H1 (cell line): ENCODE measurements around the gene ADGRA3. TPM values are rescaled to one million over a fixed set of nuclear protein-coding genes. Genes with fewer than 3 reads are reported as not detected.

ENCODE experiments used
- JUN ChIP-seq: IDR thresholded peaks from 2 replicates; pipeline ENCODE4 v1.6.1; 2011; ENCODE audit warnings: low read depth, mild to moderate bottlenecking, improper control_type of control experiment, low read length
- SIN3A ChIP-seq, 2 experiments: IDR thresholded peaks in 1 of 2; conservative IDR thresholded peaks in 1 of 2; 2 replicates each; pipeline ENCODE4 v1.6.1; 2011 to 2012; ENCODE audit warnings: low read length in 2 of 2, improper control_type of control experiment in 1 of 2, low read depth in 1 of 2, mild to moderate bottlenecking in 1 of 2
- polyA plus RNA-seq, 7 experiments: library from polyadenylated mRNA; depleted of rRNA in 3 of 7; stranded (reverse) in 5 of 7; unstranded in 2 of 7; fragments of >200 nt in 5 of 7; fragments of 200-250 nt in 2 of 7; gene quantifications; 1 replicate in 5 of 7; 2 replicates in 1 of 7; 4 replicates in 1 of 7; pipeline versions ENCODE4 v1.2.1 to v1.2.3, GENCODE V29; 2011 to 2013; ENCODE audit warnings: missing spikeins in 2 of 7, mixed read lengths in 2 of 7
- total RNA-seq: library from RNA; stranded (reverse); fragmentation: NEBNext Ultra II Directional; extraction: Animal tissue kit (Norgen Biotek cat#: 25700); gene quantifications from 2 replicates; pipeline ENCODE4 v1.2.1, GENCODE V29; 2021
- TF ChIP-seq, protein P1 (sequence below), 3 experiments: IDR thresholded peaks; 1 replicate in 2 of 3; 2 replicates in 1 of 3; pipeline versions ENCODE4 v1.5.1 to v1.6.1; 2011; ENCODE audit warnings: low read length in 3 of 3, mild to moderate bottlenecking in 3 of 3, inconsistent platforms in 2 of 3, low read depth in 1 of 3, moderate library complexity in 1 of 3; ENCODE audit not compliant: insufficient read depth in 1 of 3; ENCODE audit errors: control extremely low read depth in 1 of 3

The ADGRA3 gene
- total and polyA plus RNA-seq, 2 of the 8 experiments (the other 6 are each of a cell fraction or from before 2014, with no cell fraction given) = 31.5 to 63.0 TPM

DNA sequence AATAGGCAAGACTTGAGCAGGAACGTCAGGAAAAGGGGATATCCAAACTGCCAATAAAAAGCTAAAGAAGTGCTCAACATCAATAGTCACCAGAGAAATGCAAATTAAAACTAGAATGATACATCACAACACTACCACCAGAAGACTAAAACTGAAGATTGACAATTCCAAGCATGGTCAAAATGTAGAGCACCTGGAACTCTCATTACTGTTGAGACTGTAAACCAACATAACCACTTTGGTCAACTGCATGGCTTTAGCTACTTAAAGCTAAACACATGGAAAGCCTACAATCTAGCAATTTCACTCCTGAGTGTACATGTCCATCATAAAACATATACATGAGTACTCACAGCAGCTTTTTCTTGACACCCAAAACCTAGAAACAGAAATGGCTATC lies 107.4 kb downstream of the ADGRA3 start (continued):
- TF ChIP-seq, protein P1, sequence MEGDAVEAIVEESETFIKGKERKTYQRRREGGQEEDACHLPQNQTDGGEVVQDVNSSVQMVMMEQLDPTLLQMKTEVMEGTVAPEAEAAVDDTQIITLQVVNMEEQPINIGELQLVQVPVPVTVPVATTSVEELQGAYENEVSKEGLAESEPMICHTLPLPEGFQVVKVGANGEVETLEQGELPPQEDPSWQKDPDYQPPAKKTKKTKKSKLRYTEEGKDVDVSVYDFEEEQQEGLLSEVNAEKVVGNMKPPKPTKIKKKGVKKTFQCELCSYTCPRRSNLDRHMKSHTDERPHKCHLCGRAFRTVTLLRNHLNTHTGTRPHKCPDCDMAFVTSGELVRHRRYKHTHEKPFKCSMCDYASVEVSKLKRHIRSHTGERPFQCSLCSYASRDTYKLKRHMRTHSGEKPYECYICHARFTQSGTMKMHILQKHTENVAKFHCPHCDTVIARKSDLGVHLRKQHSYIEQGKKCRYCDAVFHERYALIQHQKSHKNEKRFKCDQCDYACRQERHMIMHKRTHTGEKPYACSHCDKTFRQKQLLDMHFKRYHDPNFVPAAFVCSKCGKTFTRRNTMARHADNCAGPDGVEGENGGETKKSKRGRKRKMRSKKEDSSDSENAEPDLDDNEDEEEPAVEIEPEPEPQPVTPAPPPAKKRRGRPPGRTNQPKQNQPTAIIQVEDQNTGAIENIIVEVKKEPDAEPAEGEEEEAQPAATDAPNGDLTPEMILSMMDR (IDR thresholded peaks at IDR 0.05; ENCODE audit: control extremely low read depth in 1 of 3, insufficient read depth in 1 of 3, low read depth in 1 of 3, low read length in 3 of 3) = no peak
- TF ChIP-seq JUN (no peak), SIN3A (conservative IDR thresholded peaks at IDR 0.05 in 1 of 2, IDR thresholded peaks at IDR 0.05 in 1 of 2; ENCODE audit: low read depth in 1 of 2, low read length in 2 of 2) (no peak)
